Motor neuron (in vitro differentiated cells): ENCODE data around the gene C12orf76. TPM values are rescaled to one million over a fixed set of nuclear protein-coding genes. Genes with fewer than 3 reads are reported as not detected.

ENCODE experiments used
- ATAC-seq, 8 experiments: fragments of 200-7000 bp; cut with Tn5 transposase; replicated peaks in 6 of 8; 2 replicates each; pipeline ENCODE4 v1.8.0; 2021; ENCODE audit warnings: mild to moderate bottlenecking in 8 of 8, moderate library complexity in 8 of 8
- H3K27ac ChIP-seq, 2 donors: fragments of 250-450 bp; sonication (Bioruptor Pico); 2 replicates each; pipeline ENCODE4 v1.9.0; 2021; ENCODE audit warnings: antibody characterized with exemption in 2 of 2, mild to moderate bottlenecking in 2 of 2, moderate library complexity in 1 of 2
- H3K4me1 ChIP-seq, 2 donors: fragments of 250-450 bp; sonication (Bioruptor Pico); replicated peaks in 1 of 2; 2 replicates each; pipeline ENCODE4 v1.6.1; 2021; ENCODE audit warnings: antibody characterized with exemption in 2 of 2, mild to moderate bottlenecking in 2 of 2, moderate library complexity in 1 of 2
- H3K4me3 ChIP-seq, 5 donors: fragments of 250-450 bp; sonication (Bioruptor Pico); 2 replicates each; pipeline ENCODE4 v1.9.0; 2021; ENCODE audit warnings: antibody characterized with exemption in 5 of 5, mild to moderate bottlenecking in 5 of 5, moderate library complexity in 4 of 5
- WGBS, 10 experiments: fragments of 450-650 bp; shearing (Covaris generic); methylation state at CpG; one replicate each; pipeline ENCODE4 v1.0.0; 2022; 5-methylcytosine and 5-hydroxymethylcytosine counted together
- in situ Hi-C, 9 experiments: fragments of 400-800 bp; cut with MboI; loops; one replicate each; pipeline ENCODE4 v1.15.0; 2021; ENCODE audit warnings: low sequenced_read_pairs in 9 of 9, low pct_unique_long_range_greater_than_20kb in 2 of 9; ENCODE audit not compliant: unreplicated experiment in 9 of 9
- total RNA-seq, 8 experiments: library from RNA; unstranded; fragments of 300-600 nt; gene quantifications; 2 replicates each; pipeline versions ENCODE4 v1.2.3 to v1.2.4, GENCODE V29; 2022

Gene C12orf76
- total RNA-seq, 8 experiments from 2014 or later, result 14.3 to 78.8 (median 43.8) TPM

- H3K4me3 ChIP-seq, result peak within 1 kb of the TSS; percentile 65 to 95 (median 72)
- peak within 1 kb of the TSS; percentile 26 to 70 for H3K27ac ChIP-seq
- in situ Hi-C loops, result no loop called here
- peaks cover 18 to 19% of the 10 kb centered on the region in 2 donors for H3K4me1 ChIP-seq
- ATAC-seq, result peak; percentile 49 to 80 (median 75)
- 0 to 3% (median 2%) methylated on average over 4 to 15 of the region's 65 CpGs; no CpG with 5 or more reads in 6 of the 10 experiments for WGBS, 10 experiments
Measured at GRCh38 chr12:109995686-109996482, 52.4 kb downstream of the C12orf76 start, which contains the start of gene GIT2. Gene GIT2, minus strand, starts transcription at chr12:109996368. Its CDS starts 144 bp downstream, at chr12:109996224.

GRCh38 chr12:109995361-109995685, 53.0 kb downstream of the C12orf76 start:
- H3K4me1 ChIP-seq, result peaks cover 16 to 17% of the 10 kb centered on the region in 2 donors
- WGBS, 10 experiments, result 0 to 40% (median 0%) methylated on average over 1 to 6 of the region's 6 CpGs
- in situ Hi-C loops, result no loop called here
- no peak overlapping the region for H3K27ac ChIP-seq
- peak overlapping the region; percentile 65 to 95 (median 72) for H3K4me3 ChIP-seq
- ATAC-seq, result no peak

- in situ Hi-C loops, result no loop called here
- no peak for ATAC-seq
- WGBS, 10 experiments, result 24 to 100% (median 56%) methylated on average over 1 to 6 of the region's 6 CpGs
- Histone ChIP-seq H3K4me3 (peak overlapping the region in 4 of 5 donors; percentile 65 to 95 (median 72)), H3K27ac (no peak overlapping the region), H3K4me1 (peaks cover 13 to 14% of the 10 kb centered on the region in 2 donors)
Measured at GRCh38 chr12:109994401-109995175, 53.7 kb downstream of the C12orf76 start.

- Histone ChIP-seq H3K4me3 (no peak overlapping the region), H3K27ac (no peak overlapping the region), H3K4me1 (peaks cover 8 to 11% of the 10 kb centered on the region in 2 donors)
- in situ Hi-C loops, result no loop called here
- 78 to 100% (median 100%) methylated on average over 1 to 2 of the region's 2 CpGs; no CpG with 5 or more reads in 3 of the 10 experiments for WGBS, 10 experiments
- ATAC-seq, result no peak
Measured at GRCh38 chr12:109993091-109993490, 55.2 kb downstream of the C12orf76 start.

GRCh38 chr12:109991586-109991985, 56.7 kb downstream of the C12orf76 start:
- Histone ChIP-seq H3K4me1 (peaks cover 8 to 11% of the 10 kb centered on the region in 2 donors), H3K4me3 (no peak overlapping the region), H3K27ac (no peak overlapping the region)
- 77 to 100% (median 96%) methylated on average over 1 to 4 of the region's 5 CpGs; no CpG with 5 or more reads in 4 of the 10 experiments for WGBS, 10 experiments
- in situ Hi-C loops, result no loop called here
- ATAC-seq, result no peak

Other genes starting within 250 kb of the C12orf76 start
- gene TRPV4, start 215.1 kb downstream of the C12orf76 start, total RNA-seq, result 1 to 10 TPM in 3 of 8 experiments, under 1 TPM in 4, not detected in 1; 0.05 to 4.2 (median 0.85) TPM
- gene GLTP, start 168.0 kb downstream of the C12orf76 start, total RNA-seq, result 10 to 100 TPM; 11.7 to 36.2 (median 17.6) TPM
- gene TCHP, start 148.2 kb downstream of the C12orf76 start, total RNA-seq, result 10 to 100 TPM in 7 of 8 experiments, 1 to 10 TPM in 1; 7.5 to 23.7 (median 14.3) TPM
- gene GIT2, start 52.2 kb downstream of the C12orf76 start, total RNA-seq, result 10 to 100 TPM; 15.5 to 52.4 (median 23.8) TPM
- 10 to 100 TPM; 23.2 to 41.5 (median 34.2) TPM for gene ANKRD13A, start 49.1 kb downstream of the C12orf76 start, total RNA-seq
- gene IFT81, start 75.8 kb upstream of the C12orf76 start, total RNA-seq, result 10 to 100 TPM in 7 of 8 experiments, 1 to 10 TPM in 1; 5.3 to 51.5 (median 33.7) TPM
- 100 to 1,000 TPM in 5 of 8 experiments, 10 to 100 TPM in 3; 83.0 to 240 (median 119) TPM for gene ATP2A2, start 232.7 kb upstream of the C12orf76 start, total RNA-seq